Suprapubic skin (tissue), 4 donors: ENCODE results near the gene TASP1. TPM values are rescaled to one million over a fixed set of nuclear protein-coding genes. Genes with fewer than 3 reads are reported as not detected.

Experiments
- DNase-seq, 2 donors: peaks; one replicate each; pipeline ENCODE4 v3.0.0-alpha.2; 2019; ENCODE audit warnings: low spot score in 2 of 2
- H3K27ac ChIP-seq: fragments of 200-600 bp; sonication (generic); one replicate; pipeline ENCODE4 v1.5.1; 2019
- H3K27me3 ChIP-seq: fragments of 200-600 bp; sonication (generic); one replicate; pipeline ENCODE4 v1.5.1; 2019
- H3K36me3 ChIP-seq: fragments of 200-600 bp; sonication (generic); one replicate; pipeline ENCODE4 v1.5.1; 2019
- H3K4me1 ChIP-seq: fragments of 200-600 bp; sonication (generic); one replicate; pipeline ENCODE4 v1.5.1; 2019
- H3K4me3 ChIP-seq: fragments of 200-600 bp; sonication (generic); one replicate; pipeline ENCODE4 v1.5.1; 2019; ENCODE audit warnings: mild to moderate bottlenecking
- H3K9me3 ChIP-seq: fragments of 200-600 bp; sonication (generic); one replicate; pipeline ENCODE4 v1.5.1; 2019
- CTCF ChIP-seq, 2 donors: fragments of 200-600 bp in 1 of 2; fragments of 450-650 bp in 1 of 2; sonication (generic) in 1 of 2; IDR thresholded peaks; one replicate each; pipeline ENCODE4 v1.5.1; 2016 to 2019; ENCODE audit warnings: antibody characterized with exemption in 2 of 2, mild to moderate bottlenecking in 1 of 2, moderate library complexity in 1 of 2
- EP300 ChIP-seq: sonication (generic); formaldehyde crosslinking; IDR thresholded peaks from one replicate; pipeline ENCODE4 v1.6.1; 2017; ENCODE audit warnings: antibody characterized with exemption
- POLR2A ChIP-seq, 2 donors: fragments of 450-650 bp; IDR thresholded peaks; one replicate each; pipeline ENCODE4 v1.6.1; 2017; ENCODE audit warnings: antibody characterized with exemption in 2 of 2, mild to moderate bottlenecking in 2 of 2, moderate library complexity in 2 of 2
- POLR2AphosphoS5 ChIP-seq, 3 donors: sonication (generic); formaldehyde crosslinking; IDR thresholded peaks; one replicate each; pipeline ENCODE4 v1.6.1; 2017; ENCODE audit warnings: antibody characterized with exemption in 3 of 3
- WGBS: methylation state at CpG from one replicate; pipeline ENCODE4 v1.1.5; 2018; 5-methylcytosine and 5-hydroxymethylcytosine counted together
- total RNA-seq, 4 donors: library from RNA; depleted of rRNA; stranded (reverse); fragments of >200 nt; gene quantifications; one replicate each; pipeline ENCODE4 v1.1.0, GENCODE V29; 2016

Gene TASP1
- total RNA-seq, 4 donors from 2014 or later = 8.2 to 25.6 (median 9.9) TPM

GRCh38 chr20:13671916-13672378 is 33.2 kb upstream of the TASP1 start:
- no peak for DNase-seq
- 12% methylated on average over 1 of the region's 1 CpG for WGBS
- no peaks in the 10 kb centered on the region for H3K9me3 ChIP-seq
- H3K4me3 ChIP-seq = no peak overlapping the region
- no peaks in the 10 kb centered on the region for H3K27me3 ChIP-seq
- TF ChIP-seq CTCF (IDR thresholded peaks at IDR 0.05) = no peak
- no peak for TF ChIP-seq EP300
- TF ChIP-seq POLR2A (IDR thresholded peaks at IDR 0.05) = no peak
- no peak for TF ChIP-seq POLR2AphosphoS5 (IDR thresholded peaks at IDR 0.05)
- peak overlapping the region; percentile 35 for H3K27ac ChIP-seq
- H3K4me1 ChIP-seq = peaks cover 14% of the 10 kb centered on the region
- H3K36me3 ChIP-seq = no peaks in the 10 kb centered on the region

DNA sequence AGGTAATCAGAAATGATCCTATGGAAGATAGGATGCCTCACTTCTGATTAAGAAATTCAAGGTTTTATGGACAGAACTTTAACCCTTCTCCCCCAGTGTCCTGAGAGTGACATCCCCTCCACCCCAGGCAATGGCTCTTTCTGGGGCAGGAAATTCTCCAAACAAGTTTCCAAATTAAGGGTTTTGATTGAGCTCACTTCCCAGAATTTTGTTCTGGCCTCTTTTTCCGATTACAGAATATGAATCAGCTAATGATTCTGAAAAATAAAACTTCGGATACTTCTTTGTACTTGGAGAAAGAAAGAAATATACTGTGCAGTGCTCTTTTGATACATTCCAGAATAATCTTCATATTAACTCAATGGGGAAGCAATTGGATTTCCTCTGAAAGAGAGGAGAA is 32.8 kb upstream of the TASP1 start:
- 48% methylated on average over 2 of the region's 2 CpGs for whole genome bisulfite sequencing
- no peaks in the 10 kb centered on the region for H3K9me3 ChIP-seq
- no peak for DNase-seq
- no peaks in the 10 kb centered on the region for H3K27me3 ChIP-seq
- TF ChIP-seq EP300 = no peak
- no peak for TF ChIP-seq CTCF (IDR thresholded peaks at IDR 0.05)
- no peak for TF ChIP-seq POLR2AphosphoS5 (IDR thresholded peaks at IDR 0.05)
- no peak for TF ChIP-seq POLR2A (IDR thresholded peaks at IDR 0.05)
- peak overlapping the region; percentile 56 for H3K27ac ChIP-seq
- no peak overlapping the region for H3K4me3 ChIP-seq
- no peaks in the 10 kb centered on the region for H3K36me3 ChIP-seq
- peaks cover 14% of the 10 kb centered on the region for H3K4me1 ChIP-seq

DNA sequence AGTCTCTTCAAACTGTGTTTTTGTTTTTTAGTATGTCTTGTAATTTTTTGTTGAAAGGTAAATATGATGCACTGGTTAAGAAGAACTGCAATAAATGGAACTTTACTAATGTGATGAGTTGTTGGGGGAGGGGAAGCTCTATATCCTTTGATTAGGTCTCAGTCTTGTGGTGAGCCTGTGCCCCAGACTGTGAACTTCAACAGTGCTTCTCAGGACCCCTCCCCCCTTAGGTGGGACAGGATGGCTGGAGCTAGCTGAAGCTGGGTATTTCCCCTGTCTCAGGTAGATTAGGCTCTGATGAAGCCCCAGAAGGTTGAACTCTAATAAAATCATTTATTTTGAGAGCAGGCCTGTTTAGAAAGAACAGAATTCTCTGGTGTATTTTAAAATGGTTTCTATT is 31.4 kb upstream of the TASP1 start:
- Histone ChIP-seq H3K9me3 (no peaks in the 10 kb centered on the region), H3K27me3 (no peaks in the 10 kb centered on the region)

DNA sequence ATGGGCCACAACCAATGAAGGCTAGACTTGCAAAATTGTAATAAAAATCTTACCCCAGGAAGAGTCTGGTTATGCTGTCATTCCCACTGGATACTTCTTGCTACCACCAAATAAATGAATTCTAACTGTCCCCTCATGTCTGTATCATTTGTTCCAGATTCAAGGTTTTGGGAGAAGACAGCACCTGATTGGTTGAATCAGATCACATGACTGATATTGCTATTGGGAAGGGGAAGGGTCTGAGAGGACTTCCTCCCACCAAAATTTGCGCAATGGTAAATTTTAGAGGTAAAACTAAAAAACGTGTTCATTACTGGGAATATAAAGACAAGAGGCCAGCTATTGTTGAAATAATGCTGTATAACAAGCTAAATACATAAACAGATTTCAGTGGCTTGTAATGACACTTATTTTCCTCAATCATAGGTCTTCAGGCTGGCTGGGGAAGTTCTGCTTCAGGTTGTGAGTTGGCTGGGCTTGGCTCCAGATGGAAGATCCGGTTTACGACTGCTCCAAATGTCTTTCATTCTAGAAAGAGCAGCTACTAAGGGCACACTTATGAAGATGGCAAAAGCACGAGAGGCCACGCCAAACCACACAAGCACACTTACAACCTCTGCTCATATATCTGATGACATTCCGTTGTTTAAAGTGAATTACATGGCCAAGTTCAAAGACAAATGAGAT is 27.1 kb upstream of the TASP1 start:
- H3K27ac ChIP-seq = no peak overlapping the region
- DNase-seq = no peak
- peaks cover 4% of the 10 kb centered on the region for H3K4me1 ChIP-seq
- TF ChIP-seq CTCF (IDR thresholded peaks at IDR 0.05) (no peak), POLR2A (IDR thresholded peaks at IDR 0.05) (no peak), POLR2AphosphoS5 (IDR thresholded peaks at IDR 0.05) (no peak), EP300 (no peak)
- 80% methylated on average over 7 of the region's 7 CpGs for WGBS
- H3K9me3 ChIP-seq = no peaks in the 10 kb centered on the region
- no peak overlapping the region for H3K4me3 ChIP-seq
- H3K36me3 ChIP-seq = no peaks in the 10 kb centered on the region
- no peaks in the 10 kb centered on the region for H3K27me3 ChIP-seq

More for the DNA sequence above, 31.4 kb upstream of the TASP1 start:
- Histone ChIP-seq H3K4me1 (peaks cover 14% of the 10 kb centered on the region), H3K36me3 (no peaks in the 10 kb centered on the region), H3K4me3 (no peak overlapping the region), H3K27ac (no peak overlapping the region)
- no peak for DNase-seq
- no peak for TF ChIP-seq EP300
- TF ChIP-seq POLR2AphosphoS5 (IDR thresholded peaks at IDR 0.05) = no peak
- TF ChIP-seq POLR2A (IDR thresholded peaks at IDR 0.05) = no peak
- TF ChIP-seq CTCF (IDR thresholded peaks at IDR 0.05) = no peak

- Histone ChIP-seq H3K4me1 (no peaks in the 10 kb centered on the region), H3K36me3 (no peaks in the 10 kb centered on the region), H3K27ac (no peak overlapping the region), H3K9me3 (no peaks in the 10 kb centered on the region), H3K4me3 (no peak overlapping the region), H3K27me3 (no peaks in the 10 kb centered on the region)
- DNase-seq = no peak
- 36% methylated on average over 11 of the region's 11 CpGs for WGBS
- TF ChIP-seq POLR2A (IDR thresholded peaks at IDR 0.05) (no peak), POLR2AphosphoS5 (IDR thresholded peaks at IDR 0.05) (no peak), CTCF (IDR thresholded peaks at IDR 0.05) (no peak), EP300 (no peak)
Observed at GRCh38 chr20:13661070-13661685, 22.4 kb upstream of the TASP1 start.
